ENCODE data around the gene USP48.

Gene USP48

DNA sequence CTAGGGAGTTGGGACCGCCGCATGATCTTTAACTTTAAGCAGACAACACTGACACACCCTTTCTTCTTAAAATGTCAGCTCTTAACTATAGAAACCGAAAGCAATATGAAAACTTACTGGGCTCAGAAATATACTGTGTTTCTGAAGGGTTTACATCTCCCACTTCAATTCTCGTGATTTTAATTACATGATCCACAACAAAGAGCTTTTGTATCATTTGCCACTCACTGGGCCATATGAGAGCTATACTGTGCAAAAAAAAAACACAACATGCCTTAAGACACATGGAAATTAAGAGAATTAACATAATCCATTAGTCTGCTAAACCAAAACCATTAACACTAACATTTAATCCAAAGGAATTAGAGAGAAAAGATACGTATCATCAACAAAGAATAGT, 78.8 kb downstream of the USP48 start:
- H3K9me3 ChIP-seq (ENCODE audit: insufficient read depth, low read depth, low read length): no peaks in the 10 kb centered on the region
- H3K4me2 ChIP-seq (ENCODE audit: low read depth, low read length, poor library complexity, severe bottlenecking): no peak overlapping the region
- H3K4me3 ChIP-seq (ENCODE audit: low read length, poor library complexity, severe bottlenecking): no peak overlapping the region
- H3K36me3 ChIP-seq (ENCODE audit: insufficient read depth, low read length): peaks cover 63% of the 10 kb centered on the region
- no peaks in the 10 kb centered on the region for H4K20me1 ChIP-seq (ENCODE audit: insufficient read depth, low read length, poor library complexity, severe bottlenecking)
- no peaks in the 10 kb centered on the region for H3K9me2 ChIP-seq (replicated peaks; ENCODE audit: low read depth, low read length)
- TF ChIP-seq, protein P1, sequence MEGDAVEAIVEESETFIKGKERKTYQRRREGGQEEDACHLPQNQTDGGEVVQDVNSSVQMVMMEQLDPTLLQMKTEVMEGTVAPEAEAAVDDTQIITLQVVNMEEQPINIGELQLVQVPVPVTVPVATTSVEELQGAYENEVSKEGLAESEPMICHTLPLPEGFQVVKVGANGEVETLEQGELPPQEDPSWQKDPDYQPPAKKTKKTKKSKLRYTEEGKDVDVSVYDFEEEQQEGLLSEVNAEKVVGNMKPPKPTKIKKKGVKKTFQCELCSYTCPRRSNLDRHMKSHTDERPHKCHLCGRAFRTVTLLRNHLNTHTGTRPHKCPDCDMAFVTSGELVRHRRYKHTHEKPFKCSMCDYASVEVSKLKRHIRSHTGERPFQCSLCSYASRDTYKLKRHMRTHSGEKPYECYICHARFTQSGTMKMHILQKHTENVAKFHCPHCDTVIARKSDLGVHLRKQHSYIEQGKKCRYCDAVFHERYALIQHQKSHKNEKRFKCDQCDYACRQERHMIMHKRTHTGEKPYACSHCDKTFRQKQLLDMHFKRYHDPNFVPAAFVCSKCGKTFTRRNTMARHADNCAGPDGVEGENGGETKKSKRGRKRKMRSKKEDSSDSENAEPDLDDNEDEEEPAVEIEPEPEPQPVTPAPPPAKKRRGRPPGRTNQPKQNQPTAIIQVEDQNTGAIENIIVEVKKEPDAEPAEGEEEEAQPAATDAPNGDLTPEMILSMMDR (conservative IDR thresholded peaks at IDR 0.05; ENCODE audit: low read length): no peak
- TF ChIP-seq EZH2phosphoT487 (IDR thresholded peaks at IDR 0.05; ENCODE audit: borderline replicate concordance): no peak
- no peaks in the 10 kb centered on the region for H3K4me1 ChIP-seq (ENCODE audit: insufficient read depth, low read length, poor library complexity, severe bottlenecking)
- H2AFZ ChIP-seq (ENCODE audit: low read length): no peak overlapping the region
- no peaks in the 10 kb centered on the region for H3K79me2 ChIP-seq (ENCODE audit: insufficient read depth, low read length)
- no peaks in the 10 kb centered on the region for H3K27me3 ChIP-seq (ENCODE audit: insufficient read depth, low read length, poor library complexity, severe bottlenecking)
- H3F3A ChIP-seq (ENCODE audit: low read depth): no peaks in the 10 kb centered on the region
- H3K9ac ChIP-seq (ENCODE audit: low read depth, low read length, poor library complexity, severe bottlenecking): no peak overlapping the region

DNA sequence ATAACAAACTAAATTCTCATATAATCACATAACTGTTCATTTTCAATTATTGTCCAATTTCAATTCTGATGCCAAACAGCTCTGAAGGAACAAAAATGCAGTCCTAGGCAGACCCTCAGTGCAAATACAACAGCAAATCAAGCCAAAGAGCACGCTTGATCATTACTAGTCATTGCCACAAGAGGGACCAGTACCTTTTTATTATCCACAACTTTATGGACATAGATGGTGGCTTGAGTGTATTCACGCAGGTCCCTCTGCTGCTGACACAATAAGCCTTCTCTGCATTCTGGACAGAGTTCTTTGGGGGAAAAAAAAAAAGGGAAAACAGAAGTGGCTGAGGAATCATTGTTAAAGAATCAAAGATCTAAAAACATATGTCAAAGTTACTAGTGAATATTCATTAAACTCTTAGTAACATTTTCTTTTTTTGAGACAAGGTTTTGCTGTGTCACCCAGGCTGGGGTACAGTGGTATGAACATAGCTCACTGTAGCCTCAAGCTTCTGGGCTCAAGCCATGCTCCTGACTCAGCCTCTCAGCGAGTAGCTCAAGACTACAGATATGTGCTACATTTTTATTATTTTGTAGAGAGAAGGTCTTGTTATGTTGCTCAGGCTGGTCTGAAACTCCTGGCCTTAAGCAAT, 79.5 kb downstream of the USP48 start:
- H3K9ac ChIP-seq (ENCODE audit: low read depth, low read length, poor library complexity, severe bottlenecking): no peak overlapping the region
- H3F3A ChIP-seq (ENCODE audit: low read depth): no peaks in the 10 kb centered on the region
- H3K9me3 ChIP-seq (ENCODE audit: insufficient read depth, low read depth, low read length): no peaks in the 10 kb centered on the region
- H3K9me2 ChIP-seq (replicated peaks; ENCODE audit: low read depth, low read length): no peaks in the 10 kb centered on the region
- no peaks in the 10 kb centered on the region for H3K4me1 ChIP-seq (ENCODE audit: insufficient read depth, low read length, poor library complexity, severe bottlenecking)
- no peaks in the 10 kb centered on the region for H3K27me3 ChIP-seq (ENCODE audit: insufficient read depth, low read length, poor library complexity, severe bottlenecking)
- no peak overlapping the region for H2AFZ ChIP-seq (ENCODE audit: low read length)
- no peak overlapping the region for H3K4me3 ChIP-seq (ENCODE audit: low read length, poor library complexity, severe bottlenecking)
- H3K4me2 ChIP-seq (ENCODE audit: low read depth, low read length, poor library complexity, severe bottlenecking): no peak overlapping the region
- H3K79me2 ChIP-seq (ENCODE audit: insufficient read depth, low read length): no peaks in the 10 kb centered on the region
- peaks cover 63% of the 10 kb centered on the region for H3K36me3 ChIP-seq (ENCODE audit: insufficient read depth, low read length)
- TF ChIP-seq EZH2phosphoT487 (IDR thresholded peaks at IDR 0.05; ENCODE audit: borderline replicate concordance): no peak
- TF ChIP-seq, protein P1 (conservative IDR thresholded peaks at IDR 0.05; ENCODE audit: low read length): peak; percentile 67
- no peaks in the 10 kb centered on the region for H4K20me1 ChIP-seq (ENCODE audit: insufficient read depth, low read length, poor library complexity, severe bottlenecking)

DNA sequence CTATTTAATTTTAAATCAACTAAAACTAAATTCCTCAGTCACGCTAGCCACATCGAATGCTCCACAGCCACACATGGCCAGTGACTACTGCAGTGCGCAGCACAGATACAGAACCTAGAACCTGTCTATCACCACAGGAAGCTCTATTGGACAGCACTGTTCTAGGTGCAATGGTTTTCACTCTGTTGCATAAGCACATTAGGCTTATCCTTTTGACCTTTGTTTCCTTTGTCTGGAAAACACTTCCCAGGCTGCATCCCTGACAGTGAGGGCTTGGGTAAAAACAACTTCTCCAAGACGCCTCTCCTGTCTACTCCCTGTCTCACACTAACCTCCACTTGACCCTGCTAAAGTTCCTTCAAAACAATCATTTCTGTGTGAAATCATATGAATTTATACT, 80.2 kb downstream of the USP48 start:
- H3K4me1 ChIP-seq (ENCODE audit: insufficient read depth, low read length, poor library complexity, severe bottlenecking): no peaks in the 10 kb centered on the region
- no peak overlapping the region for H3K4me3 ChIP-seq (ENCODE audit: low read length, poor library complexity, severe bottlenecking)
- no peaks in the 10 kb centered on the region for H3K79me2 ChIP-seq (ENCODE audit: insufficient read depth, low read length)
- H3K9ac ChIP-seq (ENCODE audit: low read depth, low read length, poor library complexity, severe bottlenecking): no peak overlapping the region
- no peak overlapping the region for H2AFZ ChIP-seq (ENCODE audit: low read length)
- TF ChIP-seq EZH2phosphoT487 (IDR thresholded peaks at IDR 0.05; ENCODE audit: borderline replicate concordance): no peak
- TF ChIP-seq, protein P1 (conservative IDR thresholded peaks at IDR 0.05; ENCODE audit: low read length): no peak
- no peaks in the 10 kb centered on the region for H3K27me3 ChIP-seq (ENCODE audit: insufficient read depth, low read length, poor library complexity, severe bottlenecking)
- no peaks in the 10 kb centered on the region for H3F3A ChIP-seq (ENCODE audit: low read depth)
- no peaks in the 10 kb centered on the region for H4K20me1 ChIP-seq (ENCODE audit: insufficient read depth, low read length, poor library complexity, severe bottlenecking)
- no peak overlapping the region for H3K4me2 ChIP-seq (ENCODE audit: low read depth, low read length, poor library complexity, severe bottlenecking)
- peaks cover 63% of the 10 kb centered on the region for H3K36me3 ChIP-seq (ENCODE audit: insufficient read depth, low read length)
- no peaks in the 10 kb centered on the region for H3K9me3 ChIP-seq (ENCODE audit: insufficient read depth, low read depth, low read length)
- no peaks in the 10 kb centered on the region for H3K9me2 ChIP-seq (replicated peaks; ENCODE audit: low read depth, low read length)
